Neural cell (in vitro differentiated cells): ENCODE results near the gene SMTN. TPM values are rescaled to one million over a fixed set of nuclear protein-coding genes. Genes with fewer than 3 reads are reported as not detected.

ENCODE experiments used
- H2AFZ ChIP-seq: fragments of 200-600, 300-800 bp; sonication (generic), shearing (Covaris generic); 2 replicates; pipeline ENCODE4 v1.6.0; 2014; ENCODE audit warnings: low read depth, mild to moderate bottlenecking, antibody characterized with exemption, low read length, moderate library complexity
- H3F3A ChIP-seq: fragments of 200-600 bp; shearing (Covaris generic); 2 replicates; pipeline ENCODE4 v1.6.1; 2016; ENCODE audit warnings: mild to moderate bottlenecking, moderate library complexity, mixed read lengths, antibody characterized with exemption, low read length; ENCODE audit not compliant: insufficient read depth, poor library complexity, severe bottlenecking
- H3K27ac ChIP-seq: fragments of 200-600, 300-800 bp; sonication (generic), shearing (Covaris generic); 2 replicates; pipeline ENCODE4 v1.5.1; 2014; ENCODE audit warnings: mild to moderate bottlenecking, low read length, moderate library complexity
- H3K27me3 ChIP-seq: fragments of 300-800, 200-600 bp; sonication (generic), shearing (Covaris generic); 2 replicates; pipeline ENCODE4 v1.6.0; 2014; ENCODE audit warnings: mild to moderate bottlenecking, low read depth, low read length, moderate library complexity; ENCODE audit not compliant: insufficient read depth
- H3K36me3 ChIP-seq: fragments of 300-800, 200-600 bp; sonication (generic), shearing (Covaris generic); 2 replicates; pipeline ENCODE4 v1.5.1; 2014; ENCODE audit warnings: mild to moderate bottlenecking, antibody characterized with exemption, low read length, moderate library complexity; ENCODE audit not compliant: insufficient read depth
- H3K4me2 ChIP-seq: fragments of 300-800, 200-600 bp; sonication (generic), shearing (Covaris generic); 2 replicates; pipeline ENCODE4 v1.6.0; 2014; ENCODE audit warnings: mild to moderate bottlenecking, low read length
- H3K4me3 ChIP-seq: fragments of 300-800, 200-600 bp; sonication (generic), shearing (Covaris generic); 2 replicates; pipeline ENCODE4 v1.5.1; 2014; ENCODE audit warnings: mild to moderate bottlenecking, low read length, moderate library complexity
- H3K79me2 ChIP-seq: fragments of 200-600 bp; shearing (Covaris generic); replicated peaks from 2 replicates; pipeline ENCODE4 v1.6.0; 2014; ENCODE audit warnings: mild to moderate bottlenecking, low read length, moderate library complexity; ENCODE audit not compliant: insufficient read depth
- H3K9ac ChIP-seq: fragments of 300-800, 200-600 bp; sonication (generic), shearing (Covaris generic); 2 replicates; pipeline ENCODE4 v1.6.1; 2016; ENCODE audit warnings: mild to moderate bottlenecking, low read length, mixed read lengths
- H3K9me2 ChIP-seq: fragments of 200-600 bp; shearing (Covaris generic); 2 replicates; pipeline ENCODE4 v1.6.1; 2016; ENCODE audit warnings: mild to moderate bottlenecking, low read length, mixed read lengths; ENCODE audit not compliant: insufficient read depth
- H3K9me3 ChIP-seq: fragments of 200-600, 300-800 bp; sonication (generic), shearing (Covaris generic); 2 replicates; pipeline ENCODE4 v1.6.1; 2016; ENCODE audit warnings: mild to moderate bottlenecking, mixed run types, low read length, moderate library complexity, mixed read lengths
- H4K20me1 ChIP-seq: fragments of 200-600 bp; shearing (Covaris generic); 2 replicates; pipeline ENCODE4 v1.6.1; 2016; ENCODE audit warnings: mild to moderate bottlenecking, mixed run types; ENCODE audit not compliant: insufficient read depth
- EP300 ChIP-seq: fragments of 450-650 bp; conservative IDR thresholded peaks from 2 replicates; pipeline ENCODE4 v1.6.1; 2014; ENCODE audit warnings: antibody characterized with exemption, mild to moderate bottlenecking, moderate library complexity; ENCODE audit not compliant: poor library complexity, severe bottlenecking
- EZH2 ChIP-seq: fragments of 200-600, 300-800 bp; shearing (Covaris generic), sonication (generic); IDR thresholded peaks from 2 replicates; pipeline ENCODE4 v1.6.1; 2014; ENCODE audit warnings: antibody characterized with exemption, low read length, borderline replicate concordance, mild to moderate bottlenecking; ENCODE audit not compliant: insufficient read depth, poor library complexity, severe bottlenecking
- MXI1 ChIP-seq: fragments of 450-650 bp; conservative IDR thresholded peaks from 2 replicates; pipeline ENCODE4 v1.6.1; 2014; ENCODE audit warnings: antibody characterized with exemption, mild to moderate bottlenecking; ENCODE audit not compliant: poor library complexity, severe bottlenecking
- POLR2AphosphoS5 ChIP-seq: IDR thresholded peaks from 2 replicates; pipeline ENCODE4 v1.6.1; 2012
- RAD21 ChIP-seq: fragments of 450-650 bp; conservative IDR thresholded peaks from 2 replicates; pipeline ENCODE4 v1.6.1; 2014; ENCODE audit warnings: antibody characterized with exemption, mild to moderate bottlenecking, moderate library complexity
- SMC3 ChIP-seq: fragments of 450-650 bp; conservative IDR thresholded peaks from 2 replicates; pipeline ENCODE4 v1.6.1; 2014; ENCODE audit warnings: antibody characterized with exemption, mild to moderate bottlenecking, moderate library complexity; ENCODE audit not compliant: poor library complexity
- TAF1 ChIP-seq: IDR thresholded peaks from 2 replicates; pipeline ENCODE4 v1.6.1; 2012; ENCODE audit warnings: low read depth
- polyA plus RNA-seq: library from polyadenylated mRNA; depleted of rRNA; stranded (reverse); fragments of >200 nt; gene quantifications from 2 replicates; pipeline ENCODE4 v1.2.3, GENCODE V29; 2014
- TF ChIP-seq, protein P1 (sequence below): IDR thresholded peaks from 2 replicates; pipeline ENCODE4 v1.6.1; 2012; ENCODE audit warnings: borderline replicate concordance
- TF ChIP-seq, protein P2 (sequence below): fragments of 450-650 bp; IDR thresholded peaks from 2 replicates; pipeline ENCODE4 v1.5.1; 2014; ENCODE audit warnings: antibody characterized with exemption, mild to moderate bottlenecking, moderate library complexity; ENCODE audit not compliant: poor library complexity, severe bottlenecking

The SMTN gene
- polyA plus RNA-seq, 1 donor from 2014 or later, result 3.4 TPM

DNA sequence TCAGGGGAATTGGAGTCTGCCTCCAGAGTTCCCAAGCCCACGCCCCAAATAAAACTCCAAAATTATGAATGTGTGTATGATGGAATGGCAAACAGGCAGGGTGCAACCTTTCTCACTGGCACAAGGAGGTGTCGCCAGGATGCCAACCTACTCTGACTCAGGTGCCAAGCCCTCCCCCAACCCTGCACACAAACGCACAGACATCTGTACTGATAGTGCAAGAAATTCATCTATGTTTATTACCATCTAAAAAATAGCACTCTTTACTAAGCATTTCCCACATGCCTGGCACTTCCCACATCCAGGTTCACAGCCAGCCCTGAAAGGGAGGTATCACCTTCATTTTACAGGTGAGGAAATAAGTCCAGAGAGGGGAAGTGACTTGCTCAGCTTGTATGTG is 57.9 kb downstream of the SMTN start:
- Histone ChIP-seq H3K27me3 (no peaks in the 10 kb centered on the region), H3K79me2 (no peaks in the 10 kb centered on the region), H3K9ac (no peak overlapping the region), H3K4me2 (no peak overlapping the region), H3K9me2 (no peaks in the 10 kb centered on the region), H2AFZ (no peak overlapping the region), H3F3A (no peaks in the 10 kb centered on the region), H4K20me1 (no peaks in the 10 kb centered on the region), H3K27ac (no peak overlapping the region), H3K9me3 (no peaks in the 10 kb centered on the region), H3K4me3 (no peak overlapping the region), H3K36me3 (no peaks in the 10 kb centered on the region)
- TF ChIP-seq RAD21 (no peak), MXI1 (no peak)

DNA sequence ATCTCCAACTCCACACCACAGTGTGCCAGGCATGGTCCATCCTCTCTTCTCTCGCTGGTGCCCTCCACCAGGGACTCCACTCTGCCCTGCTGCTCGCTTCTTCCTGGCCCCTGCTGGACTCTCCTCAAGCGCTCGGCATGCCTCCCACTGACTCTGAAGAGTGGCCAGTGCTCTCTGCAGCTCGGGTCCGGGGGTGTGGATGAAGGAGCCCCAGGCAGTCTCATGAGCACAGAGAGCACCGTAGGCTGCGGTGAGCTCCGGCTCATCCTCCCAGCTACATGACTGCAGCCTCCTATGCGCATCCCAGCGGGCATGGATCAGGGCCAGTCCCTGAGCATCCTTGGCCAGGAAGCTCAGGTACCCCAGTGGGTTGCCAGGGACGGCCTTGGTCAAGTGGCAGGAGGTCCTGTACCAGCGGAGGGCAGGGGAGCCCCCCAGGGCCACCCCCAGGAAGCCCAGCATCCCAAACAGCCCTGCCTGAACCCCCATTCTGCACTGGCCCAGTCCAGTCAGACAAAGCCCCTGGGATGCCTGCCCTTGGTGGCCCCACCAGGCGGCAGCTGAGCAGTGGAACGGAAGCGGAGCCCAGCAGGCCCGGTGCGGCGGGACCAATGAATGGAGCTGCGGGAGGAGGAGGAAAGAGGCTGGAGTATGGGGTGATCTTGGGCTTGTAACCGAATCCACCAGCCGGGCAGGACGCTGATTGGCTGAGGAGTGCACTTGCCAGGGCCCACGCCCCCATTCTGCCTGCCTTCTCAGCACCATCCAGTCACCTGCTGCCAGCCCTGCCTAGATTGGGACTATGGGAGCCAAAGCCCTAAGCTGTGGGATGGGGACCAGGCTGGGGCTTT is 59.0 kb downstream of the SMTN start, which contains the start of gene PLA2G3:
PLA2G3 (minus strand) TSS at position 643 of the 851 bp plus-strand sequence; CDS start at position 489, 154 bp downstream.
- H3F3A ChIP-seq, result no peaks in the 10 kb centered on the region
- H2AFZ ChIP-seq, result no peak within 1 kb of the TSS
- no peak within 1 kb of the TSS for H3K4me3 ChIP-seq
- no peaks in the 10 kb centered on the region for H3K79me2 ChIP-seq
- no peaks in the 10 kb centered on the region for H4K20me1 ChIP-seq
- H3K9ac ChIP-seq, result no peak within 1 kb of the TSS
- no peak within 1 kb of the TSS for H3K27ac ChIP-seq
- H3K27me3 ChIP-seq, result no peaks in the 10 kb centered on the region
- H3K9me2 ChIP-seq, result no peaks in the 10 kb centered on the region
- no peaks in the 10 kb centered on the region for H3K36me3 ChIP-seq
- H3K4me2 ChIP-seq, result no peak within 1 kb of the TSS
- TF ChIP-seq, protein P1, sequence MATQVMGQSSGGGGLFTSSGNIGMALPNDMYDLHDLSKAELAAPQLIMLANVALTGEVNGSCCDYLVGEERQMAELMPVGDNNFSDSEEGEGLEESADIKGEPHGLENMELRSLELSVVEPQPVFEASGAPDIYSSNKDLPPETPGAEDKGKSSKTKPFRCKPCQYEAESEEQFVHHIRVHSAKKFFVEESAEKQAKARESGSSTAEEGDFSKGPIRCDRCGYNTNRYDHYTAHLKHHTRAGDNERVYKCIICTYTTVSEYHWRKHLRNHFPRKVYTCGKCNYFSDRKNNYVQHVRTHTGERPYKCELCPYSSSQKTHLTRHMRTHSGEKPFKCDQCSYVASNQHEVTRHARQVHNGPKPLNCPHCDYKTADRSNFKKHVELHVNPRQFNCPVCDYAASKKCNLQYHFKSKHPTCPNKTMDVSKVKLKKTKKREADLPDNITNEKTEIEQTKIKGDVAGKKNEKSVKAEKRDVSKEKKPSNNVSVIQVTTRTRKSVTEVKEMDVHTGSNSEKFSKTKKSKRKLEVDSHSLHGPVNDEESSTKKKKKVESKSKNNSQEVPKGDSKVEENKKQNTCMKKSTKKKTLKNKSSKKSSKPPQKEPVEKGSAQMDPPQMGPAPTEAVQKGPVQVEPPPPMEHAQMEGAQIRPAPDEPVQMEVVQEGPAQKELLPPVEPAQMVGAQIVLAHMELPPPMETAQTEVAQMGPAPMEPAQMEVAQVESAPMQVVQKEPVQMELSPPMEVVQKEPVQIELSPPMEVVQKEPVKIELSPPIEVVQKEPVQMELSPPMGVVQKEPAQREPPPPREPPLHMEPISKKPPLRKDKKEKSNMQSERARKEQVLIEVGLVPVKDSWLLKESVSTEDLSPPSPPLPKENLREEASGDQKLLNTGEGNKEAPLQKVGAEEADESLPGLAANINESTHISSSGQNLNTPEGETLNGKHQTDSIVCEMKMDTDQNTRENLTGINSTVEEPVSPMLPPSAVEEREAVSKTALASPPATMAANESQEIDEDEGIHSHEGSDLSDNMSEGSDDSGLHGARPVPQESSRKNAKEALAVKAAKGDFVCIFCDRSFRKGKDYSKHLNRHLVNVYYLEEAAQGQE, result no peak
- TF ChIP-seq RAD21 (no peak), EP300 (no peak), MXI1 (no peak), SMC3 (no peak), POLR2AphosphoS5 (no peak), EZH2 (no peak), TAF1 (no peak)
- TF ChIP-seq, protein P2, sequence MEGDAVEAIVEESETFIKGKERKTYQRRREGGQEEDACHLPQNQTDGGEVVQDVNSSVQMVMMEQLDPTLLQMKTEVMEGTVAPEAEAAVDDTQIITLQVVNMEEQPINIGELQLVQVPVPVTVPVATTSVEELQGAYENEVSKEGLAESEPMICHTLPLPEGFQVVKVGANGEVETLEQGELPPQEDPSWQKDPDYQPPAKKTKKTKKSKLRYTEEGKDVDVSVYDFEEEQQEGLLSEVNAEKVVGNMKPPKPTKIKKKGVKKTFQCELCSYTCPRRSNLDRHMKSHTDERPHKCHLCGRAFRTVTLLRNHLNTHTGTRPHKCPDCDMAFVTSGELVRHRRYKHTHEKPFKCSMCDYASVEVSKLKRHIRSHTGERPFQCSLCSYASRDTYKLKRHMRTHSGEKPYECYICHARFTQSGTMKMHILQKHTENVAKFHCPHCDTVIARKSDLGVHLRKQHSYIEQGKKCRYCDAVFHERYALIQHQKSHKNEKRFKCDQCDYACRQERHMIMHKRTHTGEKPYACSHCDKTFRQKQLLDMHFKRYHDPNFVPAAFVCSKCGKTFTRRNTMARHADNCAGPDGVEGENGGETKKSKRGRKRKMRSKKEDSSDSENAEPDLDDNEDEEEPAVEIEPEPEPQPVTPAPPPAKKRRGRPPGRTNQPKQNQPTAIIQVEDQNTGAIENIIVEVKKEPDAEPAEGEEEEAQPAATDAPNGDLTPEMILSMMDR, result no peak
- no peaks in the 10 kb centered on the region for H3K9me3 ChIP-seq
